GM18520 (cell line): Measurements from ENCODE around the gene OCLN.
A peak's percentile ranks its signal among the peaks of the same experiment; 100 is the strongest.
"Not testable (repeated sequence)": the region's sequence is repeated elsewhere in the genome, so short reads cannot be mapped to it uniquely, and the experiment has no call there.

Experiments
- ATAC-seq: cut with Tn5 transposase; IDR thresholded peaks from one replicate; pipeline ENCODE4 v1.9.1; 2021; ENCODE audit not compliant: unreplicated experiment

Gene OCLN

GRCh38 chr5:69527128-69527770, 34.7 kb downstream of the OCLN start:
- ATAC-seq, result no peak

- no peak for ATAC-seq
Observed at GRCh38 chr5:69528035-69528434, 35.4 kb downstream of the OCLN start.

- no peak for ATAC-seq
Observed at GRCh38 chr5:69528609-69529008, 36.0 kb downstream of the OCLN start.

GRCh38 chr5:69530561-69531405, 38.2 kb downstream of the OCLN start:
- no peak for ATAC-seq

- no peak for ATAC-seq
Observed at GRCh38 chr5:69531406-69531801, 38.8 kb downstream of the OCLN start.

- not testable (repeated sequence) for ATAC-seq
Observed at GRCh38 chr5:69537911-69538310, 45.3 kb downstream of the OCLN start.

GRCh38 chr5:69538735-69539134, 46.1 kb downstream of the OCLN start:
- ATAC-seq, result not testable (repeated sequence)

- ATAC-seq, result not testable (repeated sequence)
Observed at GRCh38 chr5:69541347-69541746, 48.8 kb downstream of the OCLN start.

GRCh38 chr5:69542838-69543618, 50.4 kb downstream of the OCLN start:
- ATAC-seq, result not testable (repeated sequence)

- ATAC-seq, result not testable (repeated sequence)
Observed at GRCh38 chr5:69544602-69545001, 52.0 kb downstream of the OCLN start.

GRCh38 chr5:69559908-69560330, 67.3 kb downstream of the OCLN start, which contains the start of gene GTF2H2C:
Gene GTF2H2C, plus strand, starts transcription at chr5:69560191. Its CDS starts 4,942 bp downstream, at chr5:69565133.
- ATAC-seq, result peak; percentile 97

GRCh38 chr5:69560587-69561431, 68.2 kb downstream of the OCLN start:
- not testable (repeated sequence) for ATAC-seq

GRCh38 chr5:69566172-69566571, 73.6 kb downstream of the OCLN start:
- not testable (repeated sequence) for ATAC-seq

- ATAC-seq, result not testable (repeated sequence)
Observed at GRCh38 chr5:69568072-69568471, 75.5 kb downstream of the OCLN start.

GRCh38 chr5:69583356-69583755, 90.8 kb downstream of the OCLN start:
- ATAC-seq, result not testable (repeated sequence)

- ATAC-seq, result not testable (repeated sequence)
Observed at GRCh38 chr5:69596114-69596840, 103.7 kb downstream of the OCLN start.

GRCh38 chr5:69601947-69602346, 109.4 kb downstream of the OCLN start:
- peak; percentile 65 for ATAC-seq

- ATAC-seq, result not testable (repeated sequence)
Observed at GRCh38 chr5:69606839-69607238, 114.2 kb downstream of the OCLN start.
